Urinary bladder (tissue), 4 donors: ENCODE data around the gene BICD2. TPM values are rescaled to one million over a fixed set of nuclear protein-coding genes. Genes with fewer than 3 reads are reported as not detected.
A peak's percentile ranks its signal among the peaks of the same experiment; 100 is the strongest.

Experiments used
- DNase-seq: peaks from one replicate; pipeline ENCODE4 v3.0.0-alpha.2; 2015; ENCODE audit errors: extremely low spot score
- H3K27ac ChIP-seq: one replicate; pipeline ENCODE4 v1.5.1; 2013; ENCODE audit warnings: low read depth, mild to moderate bottlenecking, moderate library complexity
- H3K36me3 ChIP-seq: one replicate; pipeline ENCODE4 v1.6.1; 2013; ENCODE audit warnings: mild to moderate bottlenecking, moderate library complexity; ENCODE audit not compliant: insufficient read depth
- H3K4me1 ChIP-seq: one replicate; pipeline ENCODE4 v1.6.1; 2013; ENCODE audit warnings: mild to moderate bottlenecking, moderate library complexity; ENCODE audit not compliant: insufficient read depth
- H3K4me3 ChIP-seq: one replicate; pipeline ENCODE4 v1.5.1; 2013; ENCODE audit warnings: low read depth, low read length
- WGBS: extraction: QIAGEN DNeasy Blood & Tissue Kit; methylation state at CpG from one replicate; pipeline ENCODE4 v1.1.7; 2013; 5-methylcytosine and 5-hydroxymethylcytosine counted together
- polyA plus RNA-seq: library from polyadenylated mRNA; stranded (reverse); fragments of 200-250 nt; gene quantifications from one replicate; pipeline ENCODE4 v1.2.3, GENCODE V29; 2013
- total RNA-seq: library from RNA; depleted of rRNA; stranded (reverse); fragments of >200 nt; gene quantifications from one replicate; pipeline ENCODE4 v1.2.3, GENCODE V29; 2014
- donor health status: healthy with polysubstance abuse.
- donor health status: healthy.

Gene BICD2
- total and polyA plus RNA-seq, 2 donors: 30.4 to 32.9 TPM

DNA sequence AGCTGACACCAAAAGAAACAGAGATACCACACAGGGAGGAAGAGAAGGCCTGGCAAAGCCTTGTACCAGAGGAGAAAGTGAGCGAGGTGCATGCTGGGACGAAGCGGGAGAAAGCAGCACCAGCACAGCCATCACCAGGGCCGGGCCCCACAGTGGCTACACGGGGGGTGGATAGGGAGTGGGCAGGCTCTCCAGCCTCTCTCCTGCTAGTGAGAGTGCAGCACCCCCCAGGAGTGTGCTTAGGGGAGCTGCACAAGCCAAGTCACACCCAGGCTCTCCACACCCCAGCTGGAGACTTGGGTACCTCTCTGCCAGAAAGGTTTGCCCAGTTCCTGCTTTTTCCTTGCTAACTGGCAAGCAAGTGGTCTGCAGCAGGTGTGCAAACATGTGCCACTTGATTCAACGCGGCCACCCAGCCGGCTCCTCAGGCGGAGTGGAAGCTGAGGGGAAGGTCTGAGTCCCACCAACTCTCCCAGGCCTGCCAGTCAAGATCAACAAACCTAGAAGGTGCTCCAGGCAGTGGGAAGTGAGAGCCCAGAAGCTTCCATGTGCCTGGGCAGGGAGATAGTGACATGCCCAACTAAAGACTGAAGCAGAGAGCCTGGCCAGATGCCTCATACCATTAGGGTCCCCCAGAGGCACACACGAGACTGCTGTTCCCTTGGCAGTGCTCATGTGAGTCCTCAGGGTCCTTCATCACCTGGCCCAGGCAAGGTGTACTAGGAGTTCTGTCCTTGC is 39.9 kb downstream of the BICD2 start:
- Histone ChIP-seq H3K4me1 (no peaks in the 10 kb centered on the region), H3K27ac (no peak overlapping the region), H3K4me3 (no peak overlapping the region), H3K36me3 (no peaks in the 10 kb centered on the region)
- DNase-seq: no peak
- WGBS: 89% methylated on average over 10 of the region's 10 CpGs

DNA sequence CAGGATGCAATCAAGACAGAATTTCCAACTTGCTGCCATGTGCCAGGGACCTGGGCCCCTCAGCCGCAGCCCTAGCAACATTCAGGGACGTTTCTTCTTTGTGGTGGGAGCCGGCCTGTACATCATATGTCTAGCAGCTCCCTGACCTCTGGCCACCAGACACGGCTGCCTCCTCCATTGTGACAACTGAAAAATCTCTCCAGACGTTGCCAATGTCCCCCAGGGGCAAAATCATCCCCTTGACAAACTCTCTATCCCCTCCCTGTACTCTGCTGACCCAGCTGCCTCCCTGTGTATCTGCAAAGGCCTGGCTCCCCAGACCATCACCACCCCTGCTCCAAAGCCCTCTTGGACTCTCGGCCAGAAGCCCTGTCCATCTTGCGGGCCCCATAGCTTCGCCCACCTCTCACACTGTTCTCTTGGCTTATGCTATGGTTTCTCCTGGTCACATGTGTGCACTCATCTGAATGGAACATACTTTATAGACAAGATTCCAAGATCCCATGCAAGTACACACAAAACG is 40.8 kb downstream of the BICD2 start:
- Histone ChIP-seq H3K4me3 (no peak overlapping the region), H3K4me1 (no peaks in the 10 kb centered on the region), H3K27ac (peak overlapping the region; percentile 28), H3K36me3 (no peaks in the 10 kb centered on the region)
- no peak for DNase-seq
- 75% methylated on average over 9 of the region's 9 CpGs for WGBS

DNA sequence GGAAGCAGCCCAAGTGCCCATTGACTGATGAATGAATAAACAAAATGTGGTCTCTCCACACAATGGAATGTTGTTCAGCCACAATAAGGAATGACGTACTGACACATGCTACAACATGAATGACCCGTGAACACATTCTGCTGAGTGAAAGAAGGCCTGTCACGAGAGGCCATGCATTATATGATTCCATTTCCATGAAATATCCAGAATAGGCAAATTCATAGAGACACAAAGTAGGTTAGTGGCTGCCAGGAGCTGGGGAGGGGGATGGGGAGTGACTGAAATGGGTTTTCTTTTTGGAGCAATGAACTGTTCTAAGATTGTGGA is 41.4 kb downstream of the BICD2 start:
- Histone ChIP-seq H3K36me3 (no peaks in the 10 kb centered on the region), H3K4me3 (no peak overlapping the region), H3K4me1 (no peaks in the 10 kb centered on the region), H3K27ac (no peak overlapping the region)
- peak; percentile 87 for DNase-seq
- 80% methylated on average over 3 of the region's 3 CpGs for WGBS

DNA sequence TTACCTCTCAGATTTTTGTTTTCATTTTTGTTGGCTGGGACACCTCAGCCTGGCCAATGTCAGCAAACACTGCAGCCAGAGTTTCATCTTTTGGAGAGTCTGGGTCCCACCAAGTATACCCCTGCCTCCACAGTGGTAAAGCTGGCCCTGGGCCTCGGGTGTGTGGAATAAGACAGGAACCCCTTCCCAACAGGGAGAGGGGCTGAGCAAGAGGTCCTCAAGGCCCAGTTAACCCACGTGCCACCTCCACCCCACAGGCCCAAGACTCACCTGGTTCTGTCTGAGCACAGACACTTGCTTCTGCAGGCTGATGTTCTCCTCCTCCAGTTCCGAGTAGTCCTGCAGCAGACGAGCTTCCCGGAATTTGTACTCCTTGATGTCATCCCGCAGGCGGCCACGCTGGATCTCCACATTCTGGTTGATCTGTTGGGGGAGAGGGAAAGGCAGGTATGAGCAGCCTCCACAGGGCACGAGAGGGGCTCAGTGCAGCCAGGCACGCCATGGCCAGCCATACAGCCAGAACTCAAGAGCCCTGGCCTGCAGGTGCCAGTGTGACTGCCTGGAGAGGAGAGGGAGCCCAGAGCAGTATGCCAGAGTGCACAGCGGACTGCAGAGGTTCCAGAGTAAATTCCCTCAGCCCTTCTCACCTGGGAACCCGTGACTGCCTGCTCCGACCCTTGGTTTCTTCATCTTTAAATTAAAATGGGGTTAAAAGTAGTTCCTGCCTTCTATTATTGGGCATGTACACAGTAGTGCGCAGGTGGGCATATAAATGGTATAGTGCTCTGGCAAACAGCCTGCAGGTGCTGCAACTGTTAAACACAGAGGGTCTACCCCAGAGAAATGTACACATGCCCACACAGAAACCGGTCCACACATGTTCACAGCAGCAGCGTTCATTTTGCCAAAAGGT is 42.0 kb downstream of the BICD2 start:
- no peak for DNase-seq

DNA sequence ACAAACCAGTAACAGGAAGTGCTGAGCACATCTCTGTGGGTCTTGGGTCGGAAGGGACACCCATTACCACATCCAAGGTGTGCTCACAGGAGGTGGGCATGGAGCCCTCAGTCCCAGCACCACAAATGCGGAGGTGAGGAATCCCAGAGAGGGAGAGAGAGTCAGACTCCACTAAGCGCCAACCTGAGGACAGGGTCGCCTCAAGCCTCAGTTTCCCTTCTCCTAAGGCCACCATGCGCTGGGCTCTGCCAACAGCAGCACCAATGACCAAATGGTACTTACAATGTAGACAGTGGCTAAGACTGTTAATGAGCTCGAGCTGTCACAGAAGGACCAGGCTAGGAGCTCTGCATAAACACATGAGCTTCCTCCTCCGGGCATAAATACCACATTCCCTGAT is 43.1 kb downstream of the BICD2 start:
- no peak overlapping the region for H3K4me3 ChIP-seq
- H3K27ac ChIP-seq: no peak overlapping the region
- H3K36me3 ChIP-seq: no peaks in the 10 kb centered on the region
- WGBS: 86% methylated on average over 7 of the region's 7 CpGs
- no peak for DNase-seq
- no peaks in the 10 kb centered on the region for H3K4me1 ChIP-seq

More for the DNA sequence above, 42.0 kb downstream of the BICD2 start:
- H3K27ac ChIP-seq: no peak overlapping the region
- no peak overlapping the region for H3K4me3 ChIP-seq
- H3K36me3 ChIP-seq: no peaks in the 10 kb centered on the region
- 86% methylated on average over 16 of the region's 16 CpGs for WGBS
- H3K4me1 ChIP-seq: no peaks in the 10 kb centered on the region

DNA sequence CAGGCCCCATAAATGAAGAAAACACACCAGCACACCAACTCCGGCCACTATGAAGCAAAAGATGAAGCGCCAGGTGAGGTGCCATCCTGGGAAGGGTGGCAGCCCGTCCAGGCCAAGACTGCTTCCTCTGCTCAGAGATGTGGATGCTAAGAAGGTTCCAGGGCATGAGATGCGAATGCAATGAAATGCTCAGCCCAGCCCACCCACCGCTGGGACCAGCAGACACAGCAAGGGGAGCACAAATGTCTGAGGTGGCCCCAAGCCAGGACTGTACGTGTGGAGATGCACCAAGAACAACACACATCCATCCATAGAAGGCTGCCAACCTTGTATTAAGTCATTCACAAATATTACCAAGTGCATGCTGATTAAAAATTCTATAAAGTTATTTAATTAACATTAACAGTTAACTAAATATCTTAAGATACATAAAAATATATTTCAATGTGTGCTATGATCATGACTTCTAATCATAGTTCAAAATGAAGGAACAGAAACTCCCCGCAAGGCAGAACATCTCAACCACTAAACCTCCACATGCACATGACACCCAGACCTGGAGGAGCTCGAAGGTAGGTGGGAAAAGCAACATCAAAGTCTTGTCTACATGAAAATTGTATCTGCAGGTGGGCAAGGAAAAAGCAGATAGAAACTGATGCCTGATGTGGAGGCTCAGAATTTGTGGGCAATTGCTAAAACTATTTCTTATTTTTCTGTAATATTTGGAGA is 43.7 kb downstream of the BICD2 start:
- no peaks in the 10 kb centered on the region for H3K4me1 ChIP-seq
- H3K4me3 ChIP-seq: no peak overlapping the region
- WGBS: 84% methylated on average over 8 of the region's 8 CpGs
- no peak overlapping the region for H3K27ac ChIP-seq
- H3K36me3 ChIP-seq: no peaks in the 10 kb centered on the region
- DNase-seq: no peak

DNA sequence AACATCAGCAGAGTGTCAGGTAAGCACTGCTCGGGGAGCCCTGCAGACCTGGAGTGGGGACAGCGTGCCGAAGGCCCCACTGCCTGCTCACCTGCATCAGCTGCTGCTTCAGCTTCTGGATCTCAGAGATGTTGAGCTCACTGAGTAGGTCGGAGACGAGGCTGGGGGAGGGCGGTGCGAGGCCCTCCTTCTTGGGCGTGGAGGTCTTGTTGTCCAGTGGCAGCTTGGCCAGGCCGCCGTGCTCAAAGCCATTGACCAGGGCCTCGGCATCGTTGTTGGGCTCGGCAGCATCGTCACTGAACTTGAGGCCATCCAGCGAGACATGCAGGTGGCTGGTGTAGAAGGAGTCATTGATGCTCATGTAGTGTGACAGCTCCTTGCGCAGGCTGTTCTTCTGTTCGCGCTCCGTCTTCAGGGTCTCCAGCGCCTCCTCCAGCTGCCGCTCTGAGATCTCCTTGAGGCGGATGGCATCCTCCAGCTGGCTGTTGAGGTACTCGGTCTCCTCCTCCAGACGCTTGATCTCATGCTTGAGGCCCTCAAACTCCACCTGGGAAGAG is 44.3 kb downstream of the BICD2 start:
- 94% methylated on average over 24 of the region's 24 CpGs for WGBS

DNA sequence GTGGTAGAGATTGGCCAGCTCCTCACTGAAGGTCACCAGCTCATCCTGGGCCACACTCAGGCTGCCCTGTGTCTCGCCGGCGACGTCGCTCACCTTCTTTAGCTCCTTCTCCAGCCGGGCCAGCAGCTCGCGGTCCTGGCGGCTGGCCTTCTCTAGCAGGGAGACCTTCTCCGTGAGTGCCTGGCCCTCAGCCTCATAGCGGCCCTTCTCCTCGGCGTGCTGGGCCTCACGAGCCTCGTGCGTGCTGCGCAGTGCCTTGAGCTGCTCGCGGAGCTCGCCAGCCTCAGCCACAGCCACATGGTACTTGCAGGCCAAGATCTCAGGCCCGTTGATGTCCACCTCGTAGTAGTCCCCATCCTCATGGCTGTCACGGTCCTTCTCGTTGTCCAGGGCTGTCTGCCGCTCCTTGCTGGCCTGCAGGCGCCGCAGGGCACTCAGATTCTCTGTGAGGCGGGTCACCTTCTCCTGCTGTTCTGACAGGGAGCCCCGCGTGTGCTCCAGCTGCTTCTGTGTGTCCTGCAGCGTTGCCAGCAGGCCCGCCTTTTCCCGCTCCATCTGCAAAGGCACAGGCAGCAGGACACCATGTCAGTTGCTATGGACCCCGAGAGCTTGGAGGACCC is 45.5 kb downstream of the BICD2 start:
- H3K27ac ChIP-seq: no peak overlapping the region
- no peaks in the 10 kb centered on the region for H3K36me3 ChIP-seq
- 92% methylated on average over 34 of the region's 34 CpGs for WGBS
- no peaks in the 10 kb centered on the region for H3K4me1 ChIP-seq
- no peak overlapping the region for H3K4me3 ChIP-seq
- DNase-seq: no peak

More for the DNA sequence above, 44.3 kb downstream of the BICD2 start:
- Histone ChIP-seq H3K4me3 (no peak overlapping the region), H3K36me3 (no peaks in the 10 kb centered on the region), H3K4me1 (no peaks in the 10 kb centered on the region), H3K27ac (no peak overlapping the region)
- DNase-seq: no peak

DNA sequence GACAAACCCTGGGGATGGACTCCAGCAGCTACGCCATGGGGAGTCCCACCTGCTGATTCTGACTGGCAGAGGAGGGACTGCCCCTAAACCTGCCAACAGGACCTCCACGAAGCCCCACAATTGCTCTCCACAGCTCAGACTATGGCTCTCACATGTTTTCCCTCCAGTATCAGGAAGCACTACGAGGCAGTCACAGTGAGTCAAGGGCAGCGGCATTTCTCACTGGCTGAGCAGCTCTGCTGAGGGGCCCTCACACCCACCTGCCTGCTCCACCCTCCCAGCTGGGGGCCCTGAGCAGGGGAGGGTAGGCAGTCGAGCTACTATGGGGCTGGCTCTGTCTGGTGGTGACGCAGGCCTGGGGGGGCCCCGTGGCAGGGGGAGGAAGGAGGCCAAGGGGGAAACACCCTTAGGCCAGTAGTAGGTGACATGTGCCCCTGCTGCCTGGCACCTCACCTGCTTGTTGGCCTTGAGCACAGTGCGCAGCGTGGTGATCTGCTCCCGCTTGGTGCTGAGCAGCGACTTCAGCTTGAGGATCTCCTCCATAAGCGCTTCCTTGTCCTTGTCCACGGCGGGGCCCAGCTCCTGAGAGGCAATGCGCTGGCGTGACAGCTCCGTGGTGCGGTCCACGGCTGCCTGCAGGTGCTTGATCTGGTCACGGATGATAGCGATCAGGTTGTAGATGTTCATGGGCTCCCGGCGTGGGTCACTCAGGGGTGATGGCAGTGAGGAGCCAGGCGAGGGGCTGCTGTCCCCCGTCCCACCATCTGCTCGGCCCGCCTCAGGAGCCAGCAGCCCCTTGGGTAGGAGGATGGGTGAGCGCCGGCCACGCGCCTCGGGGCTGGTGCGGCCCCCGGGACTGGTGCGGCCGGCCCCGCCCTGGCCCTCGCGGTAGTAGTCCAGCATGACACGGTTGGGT is 46.3 kb downstream of the BICD2 start:
- DNase-seq: no peak

DNA sequence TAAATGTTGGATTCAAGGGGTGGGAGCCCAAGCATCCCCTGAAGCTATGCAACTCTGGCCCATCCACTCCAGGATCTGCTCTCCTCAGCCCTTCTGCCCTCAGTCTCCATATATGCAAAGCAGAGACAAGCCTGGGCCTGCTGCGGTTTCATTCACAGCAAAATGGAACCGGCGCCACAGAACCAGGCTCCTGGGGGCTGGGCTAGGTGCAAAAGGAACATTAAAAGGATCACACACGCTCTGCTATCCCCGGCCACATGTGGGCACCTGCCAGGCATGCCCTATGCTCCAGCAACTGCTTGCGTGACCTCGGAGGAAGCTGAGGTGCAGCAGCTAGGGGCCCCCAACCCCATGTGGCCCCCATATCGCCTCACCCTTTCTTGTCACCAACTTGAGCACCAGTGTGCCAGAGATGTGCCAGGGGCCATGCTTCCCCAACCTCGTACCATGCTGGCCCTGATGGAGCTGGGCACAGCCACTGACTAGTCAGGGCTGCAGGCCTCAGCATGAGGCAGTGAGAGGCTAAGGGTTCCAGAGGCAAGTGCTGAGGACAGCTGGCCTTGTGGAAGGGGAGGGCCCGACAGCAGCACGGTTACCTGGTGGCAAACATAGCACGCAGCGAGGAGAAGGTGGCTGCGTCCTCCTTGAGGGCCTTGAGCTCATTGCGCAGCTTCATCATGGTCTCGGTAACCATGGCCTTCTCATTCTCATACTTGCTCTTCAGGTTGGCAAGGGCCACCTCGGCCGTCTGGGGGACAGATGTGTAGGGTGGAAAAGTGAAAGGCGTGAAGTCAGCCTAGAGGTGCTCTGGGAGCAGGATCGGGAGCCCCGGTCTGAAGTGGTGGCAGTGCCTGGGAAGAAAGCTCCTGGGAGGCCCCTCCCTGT is 47.2 kb downstream of the BICD2 start:
- Histone ChIP-seq H3K4me1 (no peaks in the 10 kb centered on the region), H3K27ac (no peak overlapping the region), H3K36me3 (no peaks in the 10 kb centered on the region), H3K4me3 (no peak overlapping the region)
- 87% methylated on average over 21 of the region's 21 CpGs for WGBS
- no peak for DNase-seq

More for the DNA sequence above, 46.3 kb downstream of the BICD2 start:
- Histone ChIP-seq H3K4me3 (no peak overlapping the region), H3K36me3 (no peaks in the 10 kb centered on the region), H3K4me1 (no peaks in the 10 kb centered on the region), H3K27ac (no peak overlapping the region)
- 89% methylated on average over 40 of the region's 40 CpGs for WGBS

DNA sequence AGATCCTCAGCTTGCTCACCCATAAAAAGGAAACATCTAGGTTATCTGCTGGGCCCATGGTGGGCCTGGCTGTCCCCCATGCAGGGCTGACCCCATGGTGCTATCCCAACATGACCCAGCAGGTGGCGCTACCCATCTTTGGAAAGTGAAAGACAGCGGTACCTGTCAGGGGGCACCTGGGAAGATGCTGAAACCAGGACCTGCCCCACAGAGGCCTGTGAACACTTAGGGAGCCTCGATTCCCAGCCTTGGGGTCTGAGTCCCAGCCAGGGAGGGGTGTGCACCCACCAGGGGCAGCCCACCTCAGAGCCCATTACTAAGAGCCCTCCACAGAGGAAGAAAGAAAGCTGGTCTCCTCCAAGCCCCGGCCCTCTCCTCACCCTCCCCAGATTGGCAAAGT is 48.1 kb downstream of the BICD2 start:
- DNase-seq: no peak
- Histone ChIP-seq H3K36me3 (no peaks in the 10 kb centered on the region), H3K4me3 (no peak overlapping the region), H3K4me1 (no peaks in the 10 kb centered on the region), H3K27ac (no peak overlapping the region)
- WGBS: 33% methylated on average over 4 of the region's 4 CpGs
